HepG2 (cell line): ENCODE measurements around the gene LIMK2. TPM values are rescaled to one million over a fixed set of nuclear protein-coding genes. Genes with fewer than 3 reads are reported as not detected.

Source experiments
- ADNP ChIP-seq: sonication (generic); formaldehyde crosslinking; IDR thresholded peaks from 2 replicates; pipeline ENCODE4 v1.4.0; 2020; ENCODE audit warnings: missing genetic modification reagents
- ATF2 ChIP-seq: sonication (generic); formaldehyde crosslinking; IDR thresholded peaks from 2 replicates; pipeline ENCODE4 v1.4.0; 2020; ENCODE audit warnings: missing genetic modification reagents
- ATRX ChIP-seq: sonication (generic); formaldehyde crosslinking; IDR thresholded peaks from 2 replicates; pipeline ENCODE4 v1.4.0; 2020; ENCODE audit warnings: missing genetic modification reagents, borderline replicate concordance
- BRCA1 ChIP-seq: sonication (generic); formaldehyde crosslinking; IDR thresholded peaks from 2 replicates; pipeline ENCODE4 v1.4.0; 2020; ENCODE audit warnings: missing genetic modification reagents
- CREBL2 ChIP-seq: sonication (generic); formaldehyde crosslinking; IDR thresholded peaks from 2 replicates; pipeline ENCODE4 v1.8.1; 2023; ENCODE audit warnings: missing genetic modification reagents, mild to moderate bottlenecking, borderline replicate concordance
- ESRRA ChIP-seq: sonication (generic); formaldehyde crosslinking; IDR thresholded peaks from 2 replicates; pipeline ENCODE4 v1.5.1; 2020; ENCODE audit warnings: mild to moderate bottlenecking, low read depth, missing genetic modification reagents
- KLF15 ChIP-seq: sonication (generic); formaldehyde crosslinking; IDR thresholded peaks from 2 replicates; pipeline ENCODE4 v1.8.1; 2023; ENCODE audit warnings: borderline replicate concordance, mild to moderate bottlenecking, inconsistent platforms, missing genetic modification reagents, mixed read lengths
- KLF16 ChIP-seq, 2 experiments: sonication (generic) in 1 of 2; formaldehyde crosslinking in 1 of 2; IDR thresholded peaks; 2 replicates each; pipeline versions ENCODE4 v1.6.1 to v1.8.0; 2016 to 2023; ENCODE audit warnings: missing genetic modification reagents in 2 of 2, missing compliant biosample characterization in 1 of 2
- MIXL1 ChIP-seq: IDR thresholded peaks from 2 replicates; pipeline ENCODE4 v1.6.1; 2016
- NAIF1 ChIP-seq: sonication (generic); formaldehyde crosslinking; IDR thresholded peaks from 2 replicates; pipeline ENCODE4 v1.5.0; 2020; ENCODE audit warnings: mild to moderate bottlenecking, missing genetic modification reagents, borderline replicate concordance
- NFATC3 ChIP-seq: sonication (generic); formaldehyde crosslinking; IDR thresholded peaks from 2 replicates; pipeline ENCODE4 v1.5.1; 2020; ENCODE audit warnings: mild to moderate bottlenecking, missing genetic modification reagents
- NFYB ChIP-seq: sonication (generic); formaldehyde crosslinking; IDR thresholded peaks from 2 replicates; pipeline ENCODE4 v1.4.0; 2020; ENCODE audit warnings: missing genetic modification reagents
- SNAPC2 ChIP-seq: sonication (generic); formaldehyde crosslinking; IDR thresholded peaks from 2 replicates; pipeline ENCODE4 v1.8.1; 2022; ENCODE audit warnings: mild to moderate bottlenecking, missing genetic modification reagents
- SOX6 ChIP-seq, 2 experiments: fragments of 450-650 bp in 1 of 2; sonication (generic) in 1 of 2; formaldehyde crosslinking in 1 of 2; IDR thresholded peaks; 2 replicates each; pipeline versions ENCODE4 v1.4.0 to v1.6.1; 2017 to 2020; ENCODE audit warnings: antibody characterized with exemption in 1 of 2, mild to moderate bottlenecking in 1 of 2, missing genetic modification reagents in 1 of 2
- ZBTB8A ChIP-seq: sonication (generic); formaldehyde crosslinking; IDR thresholded peaks from 2 replicates; pipeline ENCODE4 v1.4.0; 2020; ENCODE audit warnings: mild to moderate bottlenecking, low read depth, missing genetic modification reagents, borderline replicate concordance
- ZMYM4 ChIP-seq: sonication (generic); formaldehyde crosslinking; IDR thresholded peaks from 2 replicates; pipeline ENCODE4 v1.8.1; 2023; ENCODE audit warnings: mild to moderate bottlenecking, missing genetic modification reagents
- ZNF10 ChIP-seq: sonication (generic); formaldehyde crosslinking; IDR thresholded peaks from 2 replicates; pipeline ENCODE4 v1.4.0; 2020; ENCODE audit warnings: mild to moderate bottlenecking, low read depth, missing genetic modification reagents, borderline replicate concordance
- ZNF281 ChIP-seq: sonication (generic); formaldehyde crosslinking; IDR thresholded peaks from 2 replicates; pipeline ENCODE4 v1.4.0; 2020; ENCODE audit warnings: missing genetic modification reagents, borderline replicate concordance
- ZNF564 ChIP-seq: sonication (generic); formaldehyde crosslinking; IDR thresholded peaks from 2 replicates; pipeline ENCODE4 v1.8.1; 2023; ENCODE audit warnings: mild to moderate bottlenecking, missing genetic modification reagents
- ZNF670 ChIP-seq: sonication (generic); formaldehyde crosslinking; IDR thresholded peaks from 2 replicates; pipeline ENCODE4 v1.8.0; 2022; ENCODE audit warnings: mild to moderate bottlenecking, missing genetic modification reagents, borderline replicate concordance
- ZNF777 ChIP-seq: sonication (generic); formaldehyde crosslinking; IDR thresholded peaks from 2 replicates; pipeline ENCODE4 v1.4.0; 2020; ENCODE audit warnings: missing genetic modification reagents
- ZNF841 ChIP-seq: sonication (generic); formaldehyde crosslinking; IDR thresholded peaks from 2 replicates; pipeline ENCODE4 v1.8.1; 2023; ENCODE audit warnings: missing genetic modification reagents, borderline replicate concordance
- polyA plus RNA-seq, 8 experiments: library from polyadenylated mRNA; depleted of rRNA in 3 of 8; stranded (reverse) in 7 of 8; unstranded in 1 of 8; fragments of >200 nt; fragmentation: Illumina TruSeq in 4 of 8; extraction: Trizol in 4 of 8; gene quantifications; 2 replicates each; pipeline versions ENCODE4 v1.2.1 to v1.2.3, GENCODE V29; 2011 to 2016; ENCODE audit warnings: low read depth in 4 of 8, missing spikeins in 1 of 8, mixed read lengths in 1 of 8; ENCODE audit not compliant: insufficient read depth in 1 of 8
- total RNA-seq, 5 experiments: library from RNA; depleted of rRNA; stranded (reverse); fragments of >200 nt; fragmentation: Illumina TruSeq; extraction: Trizol; gene quantifications; 2 replicates each; pipeline ENCODE4 v1.2.3, GENCODE V29; 2016; ENCODE audit warnings: low read depth in 1 of 5
- TF ChIP-seq, protein P1 (sequence below): sonication (generic); formaldehyde crosslinking; IDR thresholded peaks from 2 replicates; pipeline ENCODE4 v1.5.1; 2020; ENCODE audit warnings: missing genetic modification reagents, mild to moderate bottlenecking, borderline replicate concordance

LIMK2 gene
- total and polyA plus RNA-seq, 2 of the 13 experiments (the other 11 are each of a cell fraction or from before 2014, with no cell fraction given), result 20.9 to 29.8 TPM

DNA sequence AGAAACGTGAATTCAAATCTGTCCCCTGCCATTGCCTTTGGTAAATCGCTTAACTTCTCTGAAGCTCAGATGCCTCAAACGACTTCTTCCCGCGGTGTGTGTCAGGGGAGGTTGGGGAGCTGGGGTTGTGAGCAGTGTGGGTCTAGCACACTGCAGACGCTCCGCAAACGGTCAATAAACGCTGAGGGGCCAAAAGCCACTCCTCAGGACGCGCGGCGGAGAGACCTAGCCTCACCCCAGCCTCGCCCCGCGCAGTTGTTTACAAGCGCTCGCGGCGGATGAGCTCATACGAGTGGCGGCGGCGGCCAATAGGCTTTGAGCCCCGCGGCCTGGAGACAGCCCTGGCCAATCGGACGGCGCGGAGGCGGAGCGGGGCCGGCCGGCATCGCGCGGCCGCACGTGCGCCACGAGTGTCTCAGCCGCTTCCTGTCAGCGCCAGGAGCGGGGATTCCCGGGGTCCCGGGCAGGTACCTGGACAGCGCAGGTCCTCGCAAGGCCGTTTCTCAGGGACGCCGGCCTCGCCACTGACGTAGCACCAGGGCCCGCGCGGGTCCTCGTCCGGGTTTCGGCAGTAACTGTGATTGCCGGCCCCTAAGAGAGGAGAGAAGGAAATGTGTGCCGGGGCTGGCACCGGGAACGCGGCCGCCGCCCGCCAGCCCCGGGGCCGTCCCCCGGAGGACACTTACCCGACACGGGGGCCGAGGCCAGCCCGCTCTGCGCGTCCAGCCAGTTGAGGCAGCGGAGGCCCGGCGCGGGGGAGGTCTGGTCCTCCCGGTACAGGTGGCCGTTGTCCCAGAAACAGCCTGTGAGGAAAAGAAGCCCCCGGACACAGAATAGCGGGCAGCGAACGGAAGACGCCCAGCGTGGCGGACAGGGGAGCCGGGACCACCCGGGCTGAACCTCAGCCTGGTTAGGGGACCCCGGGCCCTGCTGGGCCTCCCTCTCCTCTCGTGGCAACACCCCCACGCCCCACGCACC, 78.7 kb downstream of the LIMK2 start (continued):
- peak; percentile 98 for TF ChIP-seq ATF2 (CRISPR knock-in tag)
- TF ChIP-seq ZBTB8A (CRISPR knock-in tag), result no peak
- TF ChIP-seq CREBL2 (CRISPR knock-in tag), result peak; percentile 62; the same call in 1 of the 2 replicates
- no peak; the same call in 1 of the 2 replicates for TF ChIP-seq ZNF564
- no peak for TF ChIP-seq ATRX (CRISPR knock-in tag)
- peak; percentile 94 for TF ChIP-seq NFYB (CRISPR knock-in tag)
- no peak for TF ChIP-seq ZNF841 (CRISPR knock-in tag)
- peak; percentile 64; the same call in 1 of the 2 replicates for TF ChIP-seq KLF15 (CRISPR knock-in tag)
- no peak for TF ChIP-seq NFATC3 (CRISPR knock-in tag)
- no peak; the same call in 1 of the 2 replicates for TF ChIP-seq NAIF1 (CRISPR knock-in tag)
- TF ChIP-seq KLF16 (CRISPR knock-in tag; IDR thresholded peaks at IDR 0.05), result peak in 1 of 2 experiments; percentile 93; a peak in 2 of 4 replicates
- no peak for TF ChIP-seq SNAPC2 (CRISPR knock-in tag)
- TF ChIP-seq, protein P1, sequence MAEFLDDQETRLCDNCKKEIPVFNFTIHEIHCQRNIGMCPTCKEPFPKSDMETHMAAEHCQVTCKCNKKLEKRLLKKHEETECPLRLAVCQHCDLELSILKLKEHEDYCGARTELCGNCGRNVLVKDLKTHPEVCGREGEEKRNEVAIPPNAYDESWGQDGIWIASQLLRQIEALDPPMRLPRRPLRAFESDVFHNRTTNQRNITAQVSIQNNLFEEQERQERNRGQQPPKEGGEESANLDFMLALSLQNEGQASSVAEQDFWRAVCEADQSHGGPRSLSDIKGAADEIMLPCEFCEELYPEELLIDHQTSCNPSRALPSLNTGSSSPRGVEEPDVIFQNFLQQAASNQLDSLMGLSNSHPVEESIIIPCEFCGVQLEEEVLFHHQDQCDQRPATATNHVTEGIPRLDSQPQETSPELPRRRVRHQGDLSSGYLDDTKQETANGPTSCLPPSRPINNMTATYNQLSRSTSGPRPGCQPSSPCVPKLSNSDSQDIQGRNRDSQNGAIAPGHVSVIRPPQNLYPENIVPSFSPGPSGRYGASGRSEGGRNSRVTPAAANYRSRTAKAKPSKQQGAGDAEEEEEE (CRISPR knock-in tag), result no peak
- TF ChIP-seq ZNF777 (CRISPR knock-in tag), result peak; percentile 75
- TF ChIP-seq ZMYM4 (CRISPR knock-in tag), result peak; percentile 88; the same call in 1 of the 2 replicates
- TF ChIP-seq ESRRA, result peak; percentile 60; the same call in 1 of the 2 replicates
- TF ChIP-seq ZNF670, result 0 out of 2 replicates have a peak, but pooled peaks have one; percentile 33
- TF ChIP-seq ZNF281 (CRISPR knock-in tag), result no peak
- no peak for TF ChIP-seq ZNF10 (CRISPR knock-in tag)
- no peak for TF ChIP-seq MIXL1 (CRISPR knock-in tag)
- no peak for TF ChIP-seq ADNP
- TF ChIP-seq SOX6 (IDR thresholded peaks at IDR 0.05), result no peak
- peak; percentile 73 for TF ChIP-seq SOX6 (CRISPR knock-in tag; IDR thresholded peaks at IDR 0.05)
- TF ChIP-seq BRCA1, result no peak; the same call in 1 of the 2 replicates
